ENCODE results near the gene TBC1D9. TPM values are rescaled to one million over a fixed set of nuclear protein-coding genes. Genes with fewer than 3 reads are reported as not detected.

TBC1D9 gene
- total RNA-seq, 3 donors from 2014 or later = 0.18 to 0.27 (median 0.18) TPM

DNA sequence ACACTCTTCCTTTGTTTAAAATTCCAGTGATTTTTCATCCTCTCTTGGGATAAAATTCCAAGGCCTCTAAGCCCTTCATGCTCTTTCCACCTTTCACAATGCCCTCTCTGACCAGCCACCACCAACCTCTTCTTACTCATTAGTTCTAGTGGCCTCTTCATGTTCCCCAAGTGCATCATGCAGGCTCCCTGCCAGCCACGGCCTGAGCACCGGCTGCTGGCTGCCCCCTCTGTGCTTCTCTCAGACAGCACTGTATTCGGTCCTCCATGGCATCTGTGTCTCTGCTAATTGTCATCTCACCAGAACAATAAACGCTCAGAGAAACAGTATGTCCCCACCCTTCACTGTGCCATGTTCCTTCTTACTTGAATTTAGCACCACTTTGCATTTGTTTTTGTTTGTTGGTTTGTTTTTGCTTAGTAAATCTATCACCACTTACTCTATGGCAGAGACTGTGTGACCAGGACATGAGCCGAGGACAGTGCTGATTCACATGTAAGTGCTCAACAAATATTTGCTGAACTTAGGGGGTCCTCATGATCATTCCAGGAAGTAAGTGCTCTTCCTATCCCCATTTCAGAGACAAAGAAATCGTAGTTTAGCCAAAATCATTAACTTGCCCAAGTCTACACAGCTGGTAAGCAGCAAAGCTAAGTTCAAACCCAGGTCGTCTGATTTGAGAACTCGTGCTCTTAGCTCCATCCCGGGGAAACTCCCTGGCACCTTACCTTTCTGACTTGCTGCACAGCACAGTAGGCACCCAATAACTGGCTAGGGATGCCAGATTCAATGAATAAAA is 110.4 kb downstream of the TBC1D9 start:
- H3K9me3 Mint-ChIP-seq = no peaks in the 10 kb centered on the region
- ATAC-seq (no peak), DNase-seq (no peak)
- H3K27me3 Mint-ChIP-seq (ENCODE audit: low read depth) = peaks cover 12% of the 10 kb centered on the region
- no peaks in the 10 kb centered on the region for H3K4me1 Mint-ChIP-seq (ENCODE audit: low read depth)
- no peak overlapping the region for H3K4me3 Mint-ChIP-seq
- no peaks in the 10 kb centered on the region for H3K36me3 Mint-ChIP-seq (ENCODE audit: insufficient read depth)

DNA sequence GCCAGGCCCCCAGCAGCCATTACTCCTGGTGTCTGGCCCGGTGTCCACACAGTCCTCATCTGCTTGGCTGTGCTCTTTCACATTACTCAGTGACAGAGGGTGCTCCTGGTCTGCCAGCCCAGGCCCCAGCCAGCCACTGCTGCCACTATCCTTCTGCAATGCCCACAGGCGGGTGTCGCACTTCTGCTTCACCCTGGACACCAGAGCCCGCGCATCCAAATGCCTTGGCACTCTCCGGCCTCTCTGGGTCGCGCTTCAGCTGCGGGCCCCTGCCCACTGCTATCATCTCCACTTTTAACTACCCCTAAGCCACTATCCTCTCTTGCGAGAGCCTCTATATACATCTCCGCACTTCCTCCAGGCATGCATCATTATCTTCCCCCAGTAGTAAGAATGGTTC is 111.0 kb downstream of the TBC1D9 start:
- Mint-ChIP-seq H3K27me3 (ENCODE audit: low read depth) (peaks cover 12% of the 10 kb centered on the region), H3K4me1 (ENCODE audit: low read depth) (no peaks in the 10 kb centered on the region), H3K9me3 (no peaks in the 10 kb centered on the region), H3K36me3 (ENCODE audit: insufficient read depth) (no peaks in the 10 kb centered on the region), H3K4me3 (no peak overlapping the region)
- DNase-seq (no peak), ATAC-seq (no peak)

DNA sequence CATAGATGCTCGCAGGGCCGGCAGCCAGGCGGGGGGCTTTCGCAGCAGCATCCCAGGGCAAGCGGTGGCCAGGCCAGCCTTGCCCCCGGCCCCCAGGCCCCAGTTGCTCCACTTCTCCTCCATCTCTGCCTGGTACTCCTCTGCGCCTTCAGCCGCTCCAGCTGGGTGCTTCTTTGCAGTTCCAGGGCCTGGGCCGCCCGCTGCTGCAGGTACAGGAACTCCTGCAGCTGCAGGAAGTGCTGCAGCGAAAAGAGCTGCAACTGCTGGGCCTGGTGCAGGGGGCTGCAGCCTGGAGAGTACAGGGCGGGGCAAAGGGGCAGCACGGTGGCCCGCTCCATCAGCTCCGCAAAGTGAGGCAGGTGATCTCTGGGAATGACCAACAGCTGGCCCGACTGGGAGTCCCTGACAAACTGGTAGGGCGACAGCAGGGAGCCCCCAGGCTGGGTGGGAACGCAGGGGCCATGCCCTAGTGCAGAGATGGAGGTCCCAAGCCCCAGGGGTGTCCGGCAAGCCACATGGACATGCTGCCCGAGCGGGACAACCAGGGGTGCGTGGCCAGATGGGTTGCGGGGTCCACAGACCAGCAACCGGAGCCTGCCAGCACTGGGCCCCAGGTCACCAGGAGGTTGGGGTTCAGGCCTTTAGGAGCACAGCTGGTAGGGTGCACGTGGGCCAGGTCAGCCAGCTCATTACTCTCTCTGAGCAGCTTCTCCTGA is 111.6 kb downstream of the TBC1D9 start:
- no peak for ATAC-seq
- Mint-ChIP-seq H3K36me3 (ENCODE audit: insufficient read depth) (no peaks in the 10 kb centered on the region), H3K4me3 (no peak overlapping the region), H3K4me1 (ENCODE audit: low read depth) (no peaks in the 10 kb centered on the region), H3K27me3 (ENCODE audit: low read depth) (peaks cover 12% of the 10 kb centered on the region), H3K9me3 (no peaks in the 10 kb centered on the region)
- DNase-seq = no peak

DNA sequence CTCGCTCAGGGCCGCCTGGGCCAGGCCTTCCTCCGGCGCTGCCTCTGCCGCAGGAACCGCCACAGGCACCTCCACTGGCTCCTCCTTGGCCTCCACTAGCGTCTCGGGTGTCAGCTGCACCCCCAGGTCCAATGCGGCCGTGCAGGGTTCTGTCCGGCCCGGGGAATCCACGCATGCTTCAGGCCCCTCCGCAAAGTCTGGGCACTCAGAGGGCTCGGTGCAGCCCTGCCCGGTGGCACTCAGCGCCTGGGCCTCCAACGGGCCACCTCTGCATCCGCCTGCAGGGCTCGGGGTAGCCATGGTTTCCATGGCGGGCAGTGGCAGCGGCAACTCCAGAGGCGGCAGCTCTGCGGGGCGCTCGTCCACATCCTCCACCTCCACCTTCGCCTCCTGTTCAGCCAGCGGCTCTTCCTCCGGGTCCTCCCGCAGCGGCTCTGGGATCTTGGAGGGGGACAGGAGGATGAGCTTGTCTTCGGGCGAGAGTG is 112.6 kb downstream of the TBC1D9 start:
- Mint-ChIP-seq H3K4me1 (ENCODE audit: low read depth) (no peaks in the 10 kb centered on the region), H3K4me3 (no peak overlapping the region), H3K9me3 (no peaks in the 10 kb centered on the region), H3K27me3 (ENCODE audit: low read depth) (peaks cover 12% of the 10 kb centered on the region), H3K36me3 (ENCODE audit: insufficient read depth) (no peaks in the 10 kb centered on the region)
- no peak for DNase-seq
- no peak for ATAC-seq

DNA sequence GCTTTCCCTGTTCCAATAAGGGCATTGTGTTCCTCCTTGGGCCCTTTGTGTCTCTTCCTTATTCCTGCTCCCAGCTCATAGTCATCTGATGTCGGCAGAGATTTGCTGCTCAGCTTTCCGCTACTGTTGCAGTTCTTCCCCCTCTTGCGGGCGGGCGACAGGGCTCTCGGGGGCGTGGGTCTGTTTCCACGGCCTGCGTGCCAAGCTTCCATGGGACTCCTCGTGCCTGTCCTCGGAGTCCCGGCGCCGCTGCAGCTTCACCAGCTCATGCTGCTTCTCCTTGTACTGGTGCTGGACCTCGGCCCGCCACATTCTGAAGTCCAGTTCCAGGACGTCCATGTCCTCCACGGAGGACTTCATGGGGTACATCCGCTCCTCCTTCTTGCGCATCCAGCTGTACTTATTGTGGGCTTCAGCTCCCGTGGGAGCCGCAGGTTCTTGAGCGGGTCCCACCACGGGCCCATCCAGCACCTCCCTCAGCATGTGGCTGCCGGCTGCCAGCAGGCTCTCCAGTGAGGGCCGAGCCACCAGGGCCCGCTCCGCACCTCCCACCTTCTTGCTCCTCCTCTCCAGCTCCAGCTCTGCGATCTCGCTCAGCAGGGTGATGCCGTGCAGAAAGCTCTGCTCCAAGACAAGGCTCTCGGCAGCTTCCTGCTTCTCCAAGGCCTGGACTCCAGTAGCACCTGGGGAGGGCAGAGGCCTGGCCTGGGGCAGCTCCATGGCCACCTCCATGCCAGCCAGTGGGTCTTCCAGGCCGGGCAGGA is 113.3 kb downstream of the TBC1D9 start:
- ATAC-seq (no peak), DNase-seq (no peak)
- no peaks in the 10 kb centered on the region for H3K4me1 Mint-ChIP-seq (ENCODE audit: low read depth)
- H3K4me3 Mint-ChIP-seq = no peak overlapping the region
- no peaks in the 10 kb centered on the region for H3K9me3 Mint-ChIP-seq
- no peaks in the 10 kb centered on the region for H3K36me3 Mint-ChIP-seq (ENCODE audit: insufficient read depth)
- H3K27me3 Mint-ChIP-seq (ENCODE audit: low read depth) = peaks cover 8% of the 10 kb centered on the region

DNA sequence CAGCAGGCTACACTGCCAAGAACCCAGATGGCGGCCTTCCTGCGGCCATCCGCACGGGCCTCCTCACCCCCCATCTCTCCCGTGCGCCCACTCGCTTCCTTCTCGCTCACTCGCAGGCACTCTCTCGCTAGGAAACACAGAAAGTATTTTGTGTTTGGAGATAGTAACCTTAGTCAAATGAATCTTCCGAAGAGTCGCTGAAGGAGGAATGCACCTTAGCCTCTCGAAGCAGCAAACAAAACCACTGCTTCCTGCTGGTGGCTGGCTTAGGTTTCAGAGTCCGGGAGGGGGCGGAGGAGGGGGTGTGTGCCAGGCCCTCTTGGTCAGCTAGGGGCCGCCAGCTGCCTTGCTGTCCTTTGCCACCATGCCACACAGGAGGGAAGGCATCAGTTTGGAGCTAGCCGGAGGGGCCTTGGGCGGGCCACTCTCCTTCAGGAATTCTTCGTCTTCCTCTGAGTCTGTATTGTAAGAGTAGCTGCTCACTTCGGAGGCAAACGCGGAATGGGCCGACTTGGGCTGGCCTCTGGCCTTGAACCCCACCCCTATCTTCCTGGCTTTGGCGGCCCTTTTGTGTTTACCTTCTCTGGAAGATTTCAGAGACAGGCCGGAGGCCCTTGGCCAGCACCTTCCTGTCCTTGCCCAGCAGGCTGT is 114.3 kb downstream of the TBC1D9 start:
- Mint-ChIP-seq H3K4me1 (ENCODE audit: low read depth) (no peaks in the 10 kb centered on the region), H3K4me3 (no peak overlapping the region), H3K9me3 (no peaks in the 10 kb centered on the region), H3K27me3 (ENCODE audit: low read depth) (peaks cover 14% of the 10 kb centered on the region), H3K36me3 (ENCODE audit: insufficient read depth) (no peaks in the 10 kb centered on the region)
- DNase-seq = no peak
- ATAC-seq = no peak

DNA sequence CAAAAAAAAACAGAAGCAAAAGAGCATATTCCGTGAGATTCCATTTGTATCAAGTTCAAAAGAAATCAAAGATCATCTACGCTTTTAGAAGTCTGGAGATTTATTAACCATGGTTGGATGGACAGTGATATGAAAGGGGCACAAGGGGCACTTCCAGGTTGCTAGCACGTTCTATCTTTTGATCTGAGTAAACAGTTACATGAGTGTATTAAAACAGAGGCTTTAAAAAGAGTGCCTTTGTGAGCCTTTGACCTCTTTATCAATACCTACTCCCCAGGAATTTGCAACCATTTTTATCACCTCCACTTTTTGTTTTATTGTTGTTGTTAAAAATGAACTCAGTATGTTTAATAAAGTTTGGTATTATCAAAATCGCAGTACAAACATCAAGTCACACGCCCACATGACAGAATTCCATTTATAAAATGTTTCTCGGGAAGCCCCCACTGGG is 115.1 kb downstream of the TBC1D9 start:
- Mint-ChIP-seq H3K9me3 (no peaks in the 10 kb centered on the region), H3K36me3 (ENCODE audit: insufficient read depth) (no peaks in the 10 kb centered on the region)
- ATAC-seq = no peak

DNA sequence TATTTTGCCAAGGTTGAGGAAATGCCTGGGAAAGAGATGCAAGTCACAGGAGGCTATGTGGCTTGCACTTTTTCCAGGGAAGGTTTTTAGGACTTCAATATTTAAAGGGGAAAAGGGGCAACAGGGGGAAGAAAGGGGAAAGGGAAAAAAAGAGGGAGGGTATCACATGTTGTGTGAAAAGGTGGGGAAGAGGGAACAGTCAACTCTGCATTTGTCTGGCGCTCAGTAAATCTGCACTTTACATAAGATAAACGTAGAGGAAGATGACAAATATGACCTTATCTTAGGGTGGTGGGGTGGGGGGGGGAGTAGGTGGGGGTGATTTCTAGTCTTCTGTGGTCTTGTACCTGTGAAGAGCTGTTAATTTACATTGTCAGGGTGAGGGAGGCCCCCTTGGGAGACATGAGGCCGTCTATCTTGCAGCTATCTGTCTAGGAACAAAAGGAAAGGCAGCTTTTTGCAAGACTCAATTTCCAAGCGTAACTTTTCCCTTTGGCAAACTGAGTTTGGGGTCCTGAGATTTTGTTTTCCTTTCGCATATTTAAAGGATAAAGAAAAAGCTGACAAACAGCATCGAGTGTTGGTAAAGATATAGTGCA is 115.9 kb downstream of the TBC1D9 start:
- no peaks in the 10 kb centered on the region for H3K36me3 Mint-ChIP-seq (ENCODE audit: insufficient read depth)
- H3K9me3 Mint-ChIP-seq = no peaks in the 10 kb centered on the region
- H3K4me3 Mint-ChIP-seq = no peak overlapping the region
- DNase-seq (no peak), ATAC-seq (no peak)
- H3K4me1 Mint-ChIP-seq (ENCODE audit: low read depth) = no peaks in the 10 kb centered on the region
- peaks cover 14% of the 10 kb centered on the region for H3K27me3 Mint-ChIP-seq (ENCODE audit: low read depth)

More for the DNA sequence above, 115.1 kb downstream of the TBC1D9 start:
- no peak overlapping the region for H3K4me3 Mint-ChIP-seq
- no peak for DNase-seq
- H3K27me3 Mint-ChIP-seq (ENCODE audit: low read depth) = peaks cover 16% of the 10 kb centered on the region
- H3K4me1 Mint-ChIP-seq (ENCODE audit: low read depth) = no peaks in the 10 kb centered on the region

DNA sequence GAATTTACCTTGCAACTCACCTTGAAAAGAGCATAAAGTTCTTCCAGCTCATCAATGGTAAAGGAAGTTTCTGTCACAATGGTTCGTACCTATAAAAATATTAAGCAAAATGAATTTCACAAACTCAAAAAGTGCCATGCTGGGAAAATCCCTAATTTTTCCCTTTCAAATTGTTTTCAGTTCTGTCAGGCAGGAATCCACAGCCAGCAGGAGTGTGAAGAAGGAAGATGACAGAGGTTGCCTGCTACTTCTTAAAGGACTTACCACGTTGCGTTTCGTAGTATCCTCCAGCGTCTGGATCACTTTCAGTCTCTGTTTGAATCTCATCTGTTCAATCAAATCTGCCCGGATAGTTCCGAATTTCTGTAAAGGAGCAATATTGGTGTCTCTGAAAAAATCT is 117.1 kb downstream of the TBC1D9 start:
- peaks cover 14% of the 10 kb centered on the region for H3K27me3 Mint-ChIP-seq (ENCODE audit: low read depth)
- no peak for ATAC-seq
- no peaks in the 10 kb centered on the region for H3K9me3 Mint-ChIP-seq
- H3K4me3 Mint-ChIP-seq = no peak overlapping the region
- no peak for DNase-seq
- H3K4me1 Mint-ChIP-seq (ENCODE audit: low read depth) = no peaks in the 10 kb centered on the region
- no peaks in the 10 kb centered on the region for H3K36me3 Mint-ChIP-seq (ENCODE audit: insufficient read depth)

DNA sequence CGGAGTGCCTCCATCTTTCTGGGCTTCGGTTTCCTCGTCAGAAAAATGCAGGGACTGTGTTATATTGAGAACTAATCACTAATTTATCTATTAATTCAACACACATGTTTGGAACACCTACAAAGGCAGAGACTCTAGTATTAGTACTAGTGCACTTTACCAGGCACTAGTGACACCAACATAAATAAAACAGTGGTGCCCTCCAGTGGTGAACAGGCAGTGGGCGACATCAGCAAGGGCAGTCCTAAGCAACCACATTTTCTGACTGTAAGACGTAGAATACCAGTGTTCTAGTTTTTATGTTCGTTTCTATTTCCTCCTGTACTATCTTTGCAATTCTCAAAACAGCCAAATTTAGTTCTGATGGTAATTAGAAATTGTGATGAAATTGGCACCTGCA is 118.3 kb downstream of the TBC1D9 start:
- H3K27me3 Mint-ChIP-seq (ENCODE audit: low read depth) = peaks cover 16% of the 10 kb centered on the region
- no peak for DNase-seq

DNA sequence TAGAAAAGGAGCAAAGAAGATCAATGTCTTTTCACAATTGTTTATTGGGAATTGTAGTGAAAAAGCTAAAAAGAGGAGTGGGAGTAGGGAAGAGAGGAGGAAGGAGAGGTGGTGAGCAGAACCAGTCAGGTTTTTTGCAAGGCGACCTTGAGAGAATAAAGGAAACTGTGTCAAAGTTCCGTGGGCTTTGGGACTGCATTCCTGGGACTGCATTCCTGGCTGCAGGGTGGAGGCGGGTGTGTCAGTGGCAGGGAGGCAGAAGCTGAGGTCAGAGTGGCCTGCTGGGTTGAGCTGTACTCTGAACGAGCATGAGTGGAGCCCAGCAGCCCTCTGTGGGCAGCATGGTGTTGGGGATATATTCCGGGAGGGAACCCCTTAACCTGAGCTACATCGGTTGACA is 120.6 kb downstream of the TBC1D9 start:
- H3K9me3 Mint-ChIP-seq = no peaks in the 10 kb centered on the region
- H3K4me1 Mint-ChIP-seq (ENCODE audit: low read depth) = no peaks in the 10 kb centered on the region
- DNase-seq = no peak
- no peak overlapping the region for H3K4me3 Mint-ChIP-seq
- no peak for ATAC-seq
- no peaks in the 10 kb centered on the region for H3K36me3 Mint-ChIP-seq (ENCODE audit: insufficient read depth)
- H3K27me3 Mint-ChIP-seq (ENCODE audit: low read depth) = peaks cover 14% of the 10 kb centered on the region

More for the DNA sequence above, 118.3 kb downstream of the TBC1D9 start:
- no peaks in the 10 kb centered on the region for H3K9me3 Mint-ChIP-seq
- no peak overlapping the region for H3K4me3 Mint-ChIP-seq
- H3K4me1 Mint-ChIP-seq (ENCODE audit: low read depth) = no peaks in the 10 kb centered on the region
- no peaks in the 10 kb centered on the region for H3K36me3 Mint-ChIP-seq (ENCODE audit: insufficient read depth)
- ATAC-seq = peak; percentile 67 to 74

DNA sequence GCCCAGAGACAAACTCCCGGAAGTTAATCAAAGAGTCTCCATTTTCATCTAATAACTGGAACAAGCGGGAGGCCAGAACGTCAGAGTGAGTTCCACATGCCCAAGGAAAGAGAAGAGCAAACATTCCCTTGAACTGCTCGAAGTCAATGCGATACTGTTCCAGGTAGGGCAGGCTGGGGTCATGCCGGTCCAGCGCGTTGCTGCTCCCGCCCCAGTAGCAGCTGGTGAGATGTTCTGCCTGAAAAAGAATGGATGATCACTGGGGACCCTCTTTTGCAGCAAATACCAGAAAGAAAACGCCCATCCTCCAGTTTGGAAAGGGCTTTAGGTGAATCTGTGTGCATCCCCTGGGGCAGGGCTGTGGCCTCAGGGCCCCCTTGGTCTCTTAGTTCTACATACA is 122.2 kb downstream of the TBC1D9 start:
- no peaks in the 10 kb centered on the region for H3K9me3 Mint-ChIP-seq
- H3K4me1 Mint-ChIP-seq (ENCODE audit: low read depth) = no peaks in the 10 kb centered on the region
- H3K27me3 Mint-ChIP-seq (ENCODE audit: low read depth) = peaks cover 13% of the 10 kb centered on the region
- H3K4me3 Mint-ChIP-seq = no peak overlapping the region
- no peaks in the 10 kb centered on the region for H3K36me3 Mint-ChIP-seq (ENCODE audit: insufficient read depth)
- DNase-seq (no peak), ATAC-seq (no peak)

DNA sequence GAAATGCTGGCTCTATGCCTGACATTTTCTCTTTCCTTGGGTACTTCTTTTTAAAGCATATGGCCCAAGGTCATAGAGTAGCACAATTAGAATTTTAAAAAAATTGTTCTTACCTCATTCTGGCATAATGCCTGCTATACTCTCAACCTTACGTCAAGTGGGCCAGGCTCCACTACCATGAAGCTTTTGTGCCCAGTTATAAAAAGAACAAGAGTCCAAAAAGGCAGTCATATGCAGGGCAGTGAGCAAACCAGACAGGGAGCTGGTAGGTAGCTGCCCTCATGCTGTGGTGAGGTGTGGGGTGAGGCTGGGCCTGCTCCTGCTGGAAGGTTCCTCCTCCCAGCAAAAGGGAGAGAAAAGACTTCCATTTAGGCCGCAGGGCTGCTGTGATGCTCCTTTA is 123.1 kb downstream of the TBC1D9 start:
- DNase-seq (no peak), ATAC-seq (no peak)
- Mint-ChIP-seq H3K4me1 (ENCODE audit: low read depth) (no peaks in the 10 kb centered on the region), H3K36me3 (ENCODE audit: insufficient read depth) (no peaks in the 10 kb centered on the region), H3K27me3 (ENCODE audit: low read depth) (peaks cover 13% of the 10 kb centered on the region), H3K9me3 (no peaks in the 10 kb centered on the region), H3K4me3 (no peak overlapping the region)

DNA sequence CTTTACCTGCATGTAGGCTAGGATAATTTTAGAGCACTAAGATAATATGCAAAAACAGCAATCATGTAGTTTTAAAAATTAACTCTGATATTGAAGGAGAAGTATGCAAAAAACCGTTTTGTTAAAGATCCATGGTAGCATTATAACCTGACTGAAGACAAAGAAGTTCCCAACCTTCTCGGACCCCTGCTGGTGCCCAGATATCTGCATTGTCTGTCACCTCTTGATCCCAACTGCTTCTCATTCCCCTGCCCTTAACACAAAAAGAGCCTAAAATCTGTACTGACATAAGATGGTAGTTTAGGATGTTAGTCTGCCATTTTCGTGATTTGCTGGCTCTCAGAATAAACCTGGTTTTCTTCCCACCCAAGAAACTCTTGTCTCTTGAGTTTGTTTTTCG is 125.9 kb downstream of the TBC1D9 start:
- no peaks in the 10 kb centered on the region for H3K9me3 Mint-ChIP-seq
- H3K4me1 Mint-ChIP-seq (ENCODE audit: low read depth) = no peaks in the 10 kb centered on the region
- ATAC-seq (no peak), DNase-seq (no peak)
- H3K36me3 Mint-ChIP-seq (ENCODE audit: insufficient read depth) = no peaks in the 10 kb centered on the region
- peaks cover 3% of the 10 kb centered on the region for H3K27me3 Mint-ChIP-seq (ENCODE audit: low read depth)
- no peak overlapping the region for H3K4me3 Mint-ChIP-seq

Measured in activated T-cell treated with anti-CD3 and anti-CD28 coated beads, Interleukin-2, amount 50 U/mL, for 4 hours (primary cell).